Heart left ventricle (tissue), 16 donors: ENCODE measurements around the gene TAOK1. TPM values are rescaled to one million over a fixed set of nuclear protein-coding genes. Genes with fewer than 3 reads are reported as not detected.

Experiments used
- ATAC-seq, 4 donors: fragments of 200-7000 bp; cut with Tn5 transposase; one replicate each; pipeline ENCODE4 v1.9.1; 2020 to 2022; ENCODE audit warnings: moderate library complexity in 4 of 4, mild to moderate bottlenecking in 3 of 4, moderate number of reproducible peaks in 1 of 4
- DNase-seq, 5 donors: peaks; one replicate each; pipeline ENCODE4 v3.0.0-alpha.2; 2020
- H3K27ac ChIP-seq, 12 donors: fragments of 200-600 bp; sonication (generic) in 4 of 12; one replicate each; pipeline versions ENCODE4 v1.5.0 to v1.8.0; 2016 to 2022; ENCODE audit warnings: mild to moderate bottlenecking in 2 of 12
- H3K27me3 ChIP-seq, 9 donors: fragments of 200-600 bp; sonication (generic) in 2 of 9; one replicate each; pipeline versions ENCODE4 v1.5.1 to v1.8.0; 2016 to 2022; ENCODE audit warnings: mild to moderate bottlenecking in 3 of 9
- H3K36me3 ChIP-seq, 9 donors: fragments of 200-600 bp; sonication (generic) in 2 of 9; one replicate each; pipeline versions ENCODE4 v1.5.0 to v1.8.0; 2018 to 2022; ENCODE audit warnings: mild to moderate bottlenecking in 2 of 9
- H3K4me1 ChIP-seq, 12 donors: fragments of 200-600 bp; sonication (generic) in 4 of 12; one replicate each; pipeline versions ENCODE4 v1.5.0 to v1.8.0; 2016 to 2022; ENCODE audit warnings: mild to moderate bottlenecking in 3 of 12
- H3K4me3 ChIP-seq, 12 donors: fragments of 200-600 bp; sonication (generic) in 4 of 12; one replicate each; pipeline versions ENCODE4 v1.5.0 to v1.8.0; 2017 to 2022; ENCODE audit warnings: mild to moderate bottlenecking in 9 of 12, moderate library complexity in 4 of 12
- H3K9me3 ChIP-seq, 12 donors: fragments of 200-600 bp; sonication (generic) in 4 of 12; one replicate each; pipeline versions ENCODE4 v1.5.0 to v1.8.0; 2016 to 2022; ENCODE audit warnings: mild to moderate bottlenecking in 1 of 12
- POLR2A ChIP-seq, 2 donors: fragments of 450-650 bp; IDR thresholded peaks; one replicate each; pipeline ENCODE4 v1.6.1; 2017; ENCODE audit warnings: antibody characterized with exemption in 2 of 2, mild to moderate bottlenecking in 2 of 2, moderate library complexity in 2 of 2
- WGBS, 4 donors: extraction: QIAGEN DNeasy Blood & Tissue Kit in 2 of 4; methylation state at CpG; one replicate each; pipeline versions ENCODE4 v1.1.5 to v1.1.7; 2013 to 2018; 5-methylcytosine and 5-hydroxymethylcytosine counted together
- intact Hi-C, 10 donors: fragments of 100-400 bp; cut with DNase I; formaldehyde crosslinking; loops; one replicate each; pipeline versions ENCODE4 v1.11.1 to v1.14.2; 2022
- polyA plus RNA-seq, 2 donors: library from polyadenylated mRNA; stranded (reverse); fragments of 200-250 nt; gene quantifications; one replicate each; pipeline ENCODE4 v1.2.3, GENCODE V29; 2013
- total RNA-seq, 9 donors: library from RNA; depleted of rRNA in 2 of 9; stranded (reverse); fragments of >200 nt in 2 of 9; fragmentation: NEBNext Ultra II Directional in 3 of 9; extraction: Animal tissue kit (Norgen Biotek cat#: 25700) in 3 of 9; gene quantifications; one replicate each; pipeline versions ENCODE4 v1.1.0 to v1.2.4, GENCODE V29; 2016 to 2023
- TF ChIP-seq, protein P1 (sequence below), 12 donors: fragments of 200-600 bp; sonication (generic) in 4 of 12; IDR thresholded peaks; one replicate each; pipeline versions ENCODE4 v1.5.0 to v1.8.0; 2018 to 2022; ENCODE audit warnings: antibody characterized with exemption in 12 of 12, mild to moderate bottlenecking in 5 of 12
- donor health status: ischemic (EF 13 %, LVEDD 7.1; RV severe dilation, severe dysfunction).
- donor health status: healthy with polysubstance abuse.
- donor health status: DM: no; HTN: yes; CAD: no.
- donor health status: DM: no; HTN: no; CAD: no.
- donor health status: ischemic (EF 25% LVEDD 6.9; RV normal size, moderate dysfunction).
- donor health status: ischemic (EF 25% LVEDD 5.7; RV mildly dilated, moderate dysfunction).
- donor health status: healthy.
- donor health status: DM: yes; HTN: yes; CAD: no.
- donor health status: ischemic (EF 35%, LVEDD 5.7; RV mildly dilated, moderate dysfunction).
- donor health status: nonischemic (EF 11% LVEDD 7.7; RV severe dilation, severe dysfunction).
- donor health status: DM: yes; HTN: yes; CAD: no.
- donor health status: PGD.
- donor health status: ischemic (EF 29% LVEDD 5.4; RV normal size, mild dysfunction).
- donor health status: nonischemic (EF 23%, LVEDD 6.1; RV moderate dilation, normal function).

The TAOK1 gene
- total and polyA plus RNA-seq, 11 donors, result 9.2 to 81.2 (median 59.0) TPM

DNA sequence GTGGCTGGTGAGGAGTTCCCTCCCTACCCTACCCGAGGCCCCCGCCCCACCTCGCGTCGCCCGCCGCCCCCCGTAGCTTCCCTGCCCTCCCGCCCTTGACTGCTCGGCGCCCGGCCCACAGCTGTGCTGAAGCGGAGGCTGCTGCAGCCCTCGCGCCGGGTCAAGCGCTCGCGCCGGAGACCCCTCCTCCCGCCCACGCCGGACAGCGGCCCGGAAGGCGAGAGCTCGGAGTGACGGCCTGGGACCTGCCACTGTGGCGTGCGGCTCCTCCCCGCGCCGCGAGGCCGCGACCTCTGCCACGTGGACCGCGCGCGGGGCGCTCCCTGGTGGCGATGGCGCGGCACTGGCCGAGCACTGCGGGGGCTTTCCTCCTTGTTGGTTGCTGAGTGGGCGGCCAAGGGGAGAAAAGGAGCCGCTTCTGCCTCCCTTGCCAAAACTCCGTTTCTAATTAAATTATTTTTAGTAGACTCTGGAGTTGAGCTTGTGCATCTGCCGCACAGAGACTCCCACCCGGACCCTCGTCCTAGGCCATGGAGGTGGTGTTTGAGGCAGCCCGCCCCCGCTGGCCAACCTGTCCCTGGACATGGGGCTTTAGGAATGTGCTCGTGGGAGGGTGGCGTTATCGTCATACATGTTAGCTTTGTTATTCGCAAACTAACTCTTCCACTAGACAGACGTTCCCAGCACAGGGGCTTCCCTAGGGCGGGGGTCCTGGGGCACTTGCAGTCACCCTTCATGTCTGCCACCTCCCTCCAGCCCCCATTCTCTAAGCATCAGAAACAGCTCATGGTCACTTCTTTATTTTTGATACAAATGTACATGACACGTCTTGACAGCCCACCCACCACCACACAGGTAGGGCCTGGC lies 182.8 kb downstream of the TAOK1 start:
- TF ChIP-seq, protein P1, sequence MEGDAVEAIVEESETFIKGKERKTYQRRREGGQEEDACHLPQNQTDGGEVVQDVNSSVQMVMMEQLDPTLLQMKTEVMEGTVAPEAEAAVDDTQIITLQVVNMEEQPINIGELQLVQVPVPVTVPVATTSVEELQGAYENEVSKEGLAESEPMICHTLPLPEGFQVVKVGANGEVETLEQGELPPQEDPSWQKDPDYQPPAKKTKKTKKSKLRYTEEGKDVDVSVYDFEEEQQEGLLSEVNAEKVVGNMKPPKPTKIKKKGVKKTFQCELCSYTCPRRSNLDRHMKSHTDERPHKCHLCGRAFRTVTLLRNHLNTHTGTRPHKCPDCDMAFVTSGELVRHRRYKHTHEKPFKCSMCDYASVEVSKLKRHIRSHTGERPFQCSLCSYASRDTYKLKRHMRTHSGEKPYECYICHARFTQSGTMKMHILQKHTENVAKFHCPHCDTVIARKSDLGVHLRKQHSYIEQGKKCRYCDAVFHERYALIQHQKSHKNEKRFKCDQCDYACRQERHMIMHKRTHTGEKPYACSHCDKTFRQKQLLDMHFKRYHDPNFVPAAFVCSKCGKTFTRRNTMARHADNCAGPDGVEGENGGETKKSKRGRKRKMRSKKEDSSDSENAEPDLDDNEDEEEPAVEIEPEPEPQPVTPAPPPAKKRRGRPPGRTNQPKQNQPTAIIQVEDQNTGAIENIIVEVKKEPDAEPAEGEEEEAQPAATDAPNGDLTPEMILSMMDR (IDR thresholded peaks at IDR 0.05), result peak; percentile 51 to 94 (median 82)
- peak in 1 of 2 donors; percentile 21 for TF ChIP-seq POLR2A (IDR thresholded peaks at IDR 0.05)
- Histone ChIP-seq H3K36me3 (peaks cover 0 to 48% (median 45%) of the 10 kb centered on the region in 9 donors), H3K27ac (peak overlapping the region in 11 of 12 donors; percentile 17 to 70 (median 60)), H3K4me1 (peaks cover 5 to 46% (median 31%) of the 10 kb centered on the region in 12 donors), H3K27me3 (no peaks in the 10 kb centered on the region), H3K4me3 (peak overlapping the region in 11 of 12 donors; percentile 5 to 49 (median 45)), H3K9me3 (no peaks in the 10 kb centered on the region)
- intact Hi-C loops, result loop anchor here in 1 of 10 donors (10.0 kb wide), 1 partner anchor 522 kb away; no protein-coding TSS in a partner anchor
- DNase-seq, result peak; percentile 79 to 89 (median 80)
- ATAC-seq, result peak in 3 of 4 donors; percentile 37 to 62 (median 61)
- WGBS, 4 donors, result 19 to 46% (median 21%) methylated on average over 19 to 62 of the region's 62 CpGs

DNA sequence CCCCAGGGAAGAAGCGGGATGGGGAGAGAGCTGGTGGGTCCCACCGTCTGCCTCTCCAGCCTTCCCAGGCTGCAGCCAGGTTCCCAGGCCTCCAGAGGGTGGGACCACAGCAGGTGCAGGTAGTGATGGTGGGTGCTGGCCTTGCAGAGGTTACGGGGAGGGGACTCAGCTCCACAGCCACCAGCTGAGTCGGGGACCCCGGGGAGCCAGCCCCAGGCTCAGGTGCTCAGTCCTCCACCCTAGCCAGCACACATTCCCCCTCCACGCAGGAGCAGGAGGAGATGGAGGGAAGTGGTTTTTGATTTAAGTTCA lies 183.4 kb downstream of the TAOK1 start:
- DNase-seq, result peak in 2 of 5 donors; percentile 17 to 30
- Histone ChIP-seq H3K27me3 (no peaks in the 10 kb centered on the region), H3K27ac (peak overlapping the region in 2 of 12 donors; percentile 44 to 66), H3K9me3 (no peaks in the 10 kb centered on the region), H3K4me3 (no peak overlapping the region), H3K36me3 (peaks cover 0 to 54% (median 50%) of the 10 kb centered on the region in 9 donors), H3K4me1 (peaks cover 5 to 49% (median 31%) of the 10 kb centered on the region in 12 donors)
- intact Hi-C loops, result loop anchor here in 1 of 10 donors (10.0 kb wide), 1 partner anchor 521 kb away; no protein-coding TSS in a partner anchor
- no peak for ATAC-seq
- no peak for TF ChIP-seq POLR2A (IDR thresholded peaks at IDR 0.05)
- TF ChIP-seq, protein P1 (IDR thresholded peaks at IDR 0.05), result no peak
- 78 to 90% (median 88%) methylated on average over 5 to 6 of the region's 6 CpGs for WGBS, 4 donors

DNA sequence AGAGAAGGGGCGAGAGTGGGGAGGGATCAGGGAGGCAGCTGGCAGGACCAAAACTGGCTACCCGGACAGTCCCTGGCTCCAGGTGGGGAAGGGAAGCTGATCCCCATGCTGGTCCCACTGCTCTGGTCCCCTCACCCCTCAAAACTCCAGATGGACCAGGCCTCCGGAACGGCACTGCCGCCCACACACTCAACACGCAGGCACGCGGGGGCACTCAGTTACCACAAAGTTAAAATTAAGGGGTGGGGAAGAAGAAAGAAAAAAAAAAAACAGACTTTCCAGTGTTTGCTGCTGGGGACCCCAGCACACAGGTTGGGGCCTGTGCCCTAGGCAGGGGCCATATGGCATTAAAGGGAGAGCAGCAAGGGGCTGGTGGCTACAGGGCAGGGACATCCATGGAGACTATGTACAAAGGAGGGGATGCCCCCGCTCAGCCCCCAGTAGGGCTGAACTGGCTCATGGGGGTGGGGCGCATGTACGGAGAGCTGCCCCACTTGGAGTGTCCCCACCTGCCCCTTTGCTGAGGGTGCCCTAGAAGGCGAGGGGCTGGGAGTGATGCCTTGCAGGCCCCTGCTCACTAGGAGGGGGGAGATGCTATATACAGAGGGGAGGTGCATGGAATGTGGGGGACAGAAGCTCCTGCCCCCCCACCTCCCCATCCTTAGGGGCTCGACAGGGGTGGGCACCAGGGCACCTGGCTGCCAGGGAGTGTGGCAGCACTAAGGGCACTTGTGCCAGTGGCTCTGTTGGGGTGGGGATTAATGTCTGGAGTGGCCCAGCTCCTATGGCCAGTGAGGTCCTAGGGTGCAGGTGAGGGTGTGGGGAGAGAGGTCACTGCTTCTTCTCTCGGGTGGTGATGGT lies 183.9 kb downstream of the TAOK1 start:
- peaks cover 0 to 60% (median 54%) of the 10 kb centered on the region in 9 donors for H3K36me3 ChIP-seq

More for the DNA sequence above, 183.9 kb downstream of the TAOK1 start:
- TF ChIP-seq, protein P1 (IDR thresholded peaks at IDR 0.05), result no peak
- intact Hi-C loops, result loop anchor here in 1 of 10 donors (10.0 kb wide), 1 partner anchor 521 kb away; no protein-coding TSS in a partner anchor
- H3K4me3 ChIP-seq, result no peak overlapping the region
- ATAC-seq (no peak), DNase-seq (peak in 3 of 5 donors; percentile 5 to 18 (median 7))
- 88 to 90% (median 89%) methylated on average over 14 of the region's 14 CpGs for WGBS, 4 donors
- no peak overlapping the region for H3K27ac ChIP-seq
- H3K9me3 ChIP-seq, result no peaks in the 10 kb centered on the region
- H3K4me1 ChIP-seq, result peaks cover 5 to 49% (median 28%) of the 10 kb centered on the region in 12 donors
- no peaks in the 10 kb centered on the region for H3K27me3 ChIP-seq
